Fibroblast of the aortic adventitia (primary cell): ENCODE data around the gene CYP2W1. TPM values are rescaled to one million over a fixed set of nuclear protein-coding genes. Genes with fewer than 3 reads are reported as not detected.

ENCODE experiments used
- DNase-seq: peaks from one replicate; pipeline ENCODE4 v3.0.0-alpha.2; 2010; ENCODE audit warnings: low read depth
- H3K4me3 ChIP-seq: 2 replicates; pipeline ENCODE4 v1.5.1; 2011; ENCODE audit warnings: low read depth, mild to moderate bottlenecking, control low read depth, low read length, moderate library complexity
- total RNA-seq: library from RNA; depleted of rRNA; stranded (reverse); fragments of >200 nt; gene quantifications from 2 replicates; pipeline ENCODE4 v1.2.3, GENCODE V29; 2012; ENCODE audit warnings: low replicate concordance
- TF ChIP-seq, protein P1 (sequence below): IDR thresholded peaks from 2 replicates; pipeline ENCODE4 v1.5.1; 2011; ENCODE audit warnings: mild to moderate bottlenecking, low read length, control low read depth, inconsistent platforms; ENCODE audit not compliant: insufficient read depth

The CYP2W1 gene, protein sequence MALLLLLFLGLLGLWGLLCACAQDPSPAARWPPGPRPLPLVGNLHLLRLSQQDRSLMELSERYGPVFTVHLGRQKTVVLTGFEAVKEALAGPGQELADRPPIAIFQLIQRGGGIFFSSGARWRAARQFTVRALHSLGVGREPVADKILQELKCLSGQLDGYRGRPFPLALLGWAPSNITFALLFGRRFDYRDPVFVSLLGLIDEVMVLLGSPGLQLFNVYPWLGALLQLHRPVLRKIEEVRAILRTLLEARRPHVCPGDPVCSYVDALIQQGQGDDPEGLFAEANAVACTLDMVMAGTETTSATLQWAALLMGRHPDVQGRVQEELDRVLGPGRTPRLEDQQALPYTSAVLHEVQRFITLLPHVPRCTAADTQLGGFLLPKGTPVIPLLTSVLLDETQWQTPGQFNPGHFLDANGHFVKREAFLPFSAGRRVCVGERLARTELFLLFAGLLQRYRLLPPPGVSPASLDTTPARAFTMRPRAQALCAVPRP
- not detected in 2 replicates for total RNA-seq

DNA sequence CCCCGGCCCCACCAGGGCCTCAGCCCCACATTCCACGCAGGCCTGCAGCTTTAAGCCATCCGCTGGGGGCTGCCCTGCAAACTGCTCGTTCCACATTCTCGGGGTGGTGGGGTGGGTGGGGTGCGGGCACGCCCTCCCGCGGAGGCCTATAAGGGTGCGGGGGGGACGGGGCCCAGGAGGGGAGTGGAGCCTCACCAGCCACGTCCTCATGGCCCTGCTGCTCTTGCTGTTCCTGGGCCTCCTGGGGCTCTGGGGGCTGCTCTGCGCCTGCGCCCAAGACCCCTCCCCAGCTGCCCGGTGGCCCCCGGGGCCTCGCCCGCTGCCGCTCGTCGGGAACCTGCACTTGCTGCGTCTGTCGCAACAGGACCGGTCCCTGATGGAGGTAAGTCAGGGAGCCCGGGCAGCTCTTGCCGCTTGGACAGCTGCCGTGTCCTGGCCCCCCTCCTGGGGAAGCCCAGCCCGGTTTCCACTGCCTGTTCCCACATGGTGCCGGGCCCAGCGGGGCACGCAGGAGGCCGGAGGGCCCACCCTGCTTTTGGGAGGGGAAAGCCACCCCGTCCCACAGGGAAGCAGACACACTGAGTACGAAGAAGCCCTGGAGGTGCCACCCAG, at the start of gene CYP2W1:
TSS of gene CYP2W1 (plus strand) at position 178 of the 612 bp plus-strand sequence. CDS start at position 209, 31 bp downstream.
- H3K4me3 ChIP-seq, result no peak within 1 kb of the TSS
- no peak for DNase-seq
- TF ChIP-seq, protein P1, sequence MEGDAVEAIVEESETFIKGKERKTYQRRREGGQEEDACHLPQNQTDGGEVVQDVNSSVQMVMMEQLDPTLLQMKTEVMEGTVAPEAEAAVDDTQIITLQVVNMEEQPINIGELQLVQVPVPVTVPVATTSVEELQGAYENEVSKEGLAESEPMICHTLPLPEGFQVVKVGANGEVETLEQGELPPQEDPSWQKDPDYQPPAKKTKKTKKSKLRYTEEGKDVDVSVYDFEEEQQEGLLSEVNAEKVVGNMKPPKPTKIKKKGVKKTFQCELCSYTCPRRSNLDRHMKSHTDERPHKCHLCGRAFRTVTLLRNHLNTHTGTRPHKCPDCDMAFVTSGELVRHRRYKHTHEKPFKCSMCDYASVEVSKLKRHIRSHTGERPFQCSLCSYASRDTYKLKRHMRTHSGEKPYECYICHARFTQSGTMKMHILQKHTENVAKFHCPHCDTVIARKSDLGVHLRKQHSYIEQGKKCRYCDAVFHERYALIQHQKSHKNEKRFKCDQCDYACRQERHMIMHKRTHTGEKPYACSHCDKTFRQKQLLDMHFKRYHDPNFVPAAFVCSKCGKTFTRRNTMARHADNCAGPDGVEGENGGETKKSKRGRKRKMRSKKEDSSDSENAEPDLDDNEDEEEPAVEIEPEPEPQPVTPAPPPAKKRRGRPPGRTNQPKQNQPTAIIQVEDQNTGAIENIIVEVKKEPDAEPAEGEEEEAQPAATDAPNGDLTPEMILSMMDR, result no peak

DNA sequence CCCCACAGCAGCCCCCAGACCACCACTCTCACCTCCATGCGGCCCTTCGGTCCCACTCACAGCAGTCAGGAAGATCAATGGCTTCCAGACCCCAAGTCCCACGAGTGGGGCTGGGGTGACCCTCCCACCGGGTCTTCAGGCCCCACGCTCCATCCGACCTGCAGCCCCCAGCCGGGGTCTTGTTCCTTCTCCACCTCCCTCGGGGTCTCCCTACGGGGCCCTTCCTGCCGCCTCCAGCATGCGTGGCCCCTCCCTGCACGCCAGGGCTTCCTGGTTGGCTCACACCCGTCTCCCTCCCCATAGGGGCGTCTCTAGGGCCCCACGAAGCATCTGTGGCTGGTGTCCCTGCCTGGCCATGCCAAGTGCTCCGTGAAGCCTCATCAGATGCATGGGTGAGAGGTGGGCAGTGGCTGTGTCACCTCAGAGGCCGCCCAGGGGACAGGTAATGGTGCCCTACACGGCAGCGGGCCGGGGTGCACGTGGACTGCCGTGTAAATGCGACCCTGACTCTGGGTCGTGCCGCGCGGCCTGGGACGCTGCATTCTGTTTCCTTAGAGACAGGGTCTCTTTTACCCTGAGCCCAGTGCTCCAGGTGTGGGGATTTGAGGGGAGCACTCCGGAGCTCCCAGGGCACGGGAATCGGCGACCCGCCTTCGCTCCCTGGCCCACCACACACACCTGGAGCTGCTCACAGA, 48.4 kb upstream of the CYP2W1 start:
- no peak for DNase-seq
- no peak overlapping the region for H3K4me3 ChIP-seq
- TF ChIP-seq, protein P1, result no peak

DNA sequence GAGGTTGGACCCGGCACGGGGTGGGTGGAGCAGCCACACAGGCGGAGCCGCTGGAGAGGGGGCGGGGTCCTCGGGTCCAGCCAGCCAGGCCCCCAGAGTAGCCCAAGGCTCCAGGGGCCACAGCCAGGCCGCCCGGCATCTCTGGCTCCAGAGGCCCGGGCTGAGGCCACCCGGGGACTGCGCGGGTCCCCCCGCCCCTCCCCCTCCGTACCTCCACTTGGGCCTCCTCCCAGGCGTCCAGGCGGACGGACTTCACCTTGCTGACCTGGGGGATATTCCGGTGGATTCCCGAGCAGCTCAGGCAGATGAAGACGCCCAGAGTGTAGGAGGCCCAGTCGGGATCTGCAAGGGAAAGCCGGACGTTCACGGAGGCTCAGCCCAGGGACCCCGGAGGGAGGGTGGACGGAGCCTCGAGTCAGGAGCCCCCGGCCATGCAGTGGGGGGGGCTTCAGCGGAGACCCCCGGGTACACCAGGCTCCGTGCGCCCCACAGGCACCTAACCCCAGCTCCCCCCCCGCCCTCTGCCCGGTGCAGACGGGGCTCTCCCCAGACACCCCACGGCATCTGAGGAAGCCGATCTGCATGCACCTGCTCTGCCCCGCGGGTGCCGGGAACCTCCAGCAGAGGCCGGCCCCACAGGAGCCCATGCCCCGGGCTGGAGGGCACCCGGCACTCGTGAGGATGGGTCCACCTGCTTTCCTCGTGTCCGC, 47.7 kb upstream of the CYP2W1 start:
- no peak overlapping the region for H3K4me3 ChIP-seq
- TF ChIP-seq, protein P1, result no peak
- DNase-seq, result no peak

DNA sequence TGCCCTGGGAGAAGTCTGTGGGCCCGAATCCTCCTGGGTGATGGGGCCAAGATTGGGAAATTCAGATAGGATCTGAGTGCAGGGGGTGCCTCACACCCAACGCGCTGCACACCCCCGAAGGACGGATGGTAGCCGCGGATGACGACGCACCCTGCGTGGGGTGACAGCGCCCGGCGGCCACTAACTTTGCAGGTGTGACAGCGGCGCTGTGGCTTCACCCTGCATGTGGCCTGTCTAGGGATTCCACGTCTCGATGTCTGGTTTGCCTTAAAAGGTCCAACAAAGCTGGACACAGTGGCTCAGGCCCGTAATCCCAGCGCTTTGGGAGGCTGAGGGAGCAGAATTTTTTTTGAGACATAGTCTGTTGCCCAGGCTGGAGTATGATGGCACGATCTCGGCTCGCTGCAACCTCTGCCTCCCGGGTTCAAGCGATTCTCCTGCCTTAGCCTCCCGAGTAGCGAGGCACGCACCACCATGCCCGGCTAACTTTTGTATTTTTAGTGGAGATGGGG, 47.1 kb upstream of the CYP2W1 start:
- H3K4me3 ChIP-seq, result no peak overlapping the region
- TF ChIP-seq, protein P1, result no peak
- DNase-seq, result no peak

DNA sequence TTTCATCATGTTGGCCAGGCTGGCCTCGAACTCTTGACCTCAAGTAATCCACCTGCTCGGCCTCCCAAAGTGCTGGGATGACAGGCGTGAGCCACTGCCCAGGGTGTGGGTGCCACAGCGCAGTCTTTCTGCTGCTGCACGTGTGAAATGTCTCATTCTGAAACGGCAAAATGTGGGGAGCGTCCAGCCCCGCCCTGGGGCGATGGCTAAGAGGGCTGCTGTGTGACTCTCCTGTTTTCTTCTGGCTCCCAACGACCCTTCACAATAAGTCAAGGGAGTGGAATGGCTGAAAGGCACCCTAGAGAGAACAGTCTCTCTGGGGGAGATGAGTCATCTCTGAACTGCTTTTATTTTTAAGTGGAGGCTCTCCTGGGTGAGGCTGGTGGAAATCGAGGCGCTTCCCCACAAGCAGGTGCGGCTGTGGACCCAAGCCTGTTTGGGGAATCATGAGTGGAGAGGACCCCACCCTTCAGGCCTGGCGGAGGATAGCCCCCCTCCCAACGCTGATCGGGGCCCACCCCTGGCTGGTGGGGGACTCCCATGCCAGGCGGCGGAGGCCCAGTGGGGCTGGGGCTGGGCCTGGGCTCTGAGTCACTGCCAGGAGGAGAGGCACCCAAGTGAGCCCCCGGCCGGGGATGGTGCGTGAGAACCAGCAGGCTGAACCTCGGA, 46.5 kb upstream of the CYP2W1 start:
- peak; percentile 30 for DNase-seq
- TF ChIP-seq, protein P1, result no peak
- H3K4me3 ChIP-seq, result no peak overlapping the region
